A549 (cell line): Measurements from ENCODE around the gene C7. TPM values are rescaled to one million over a fixed set of nuclear protein-coding genes. Genes with fewer than 3 reads are reported as not detected.

Experiments used
- ATAC-seq, 2 experiments: fragments of 200-7000 bp in 1 of 2; fragments of >200 bp in 1 of 2; cut with Nextera tagmentation in 1 of 2; cut with Tn5 transposase in 1 of 2; 3 replicates each; pipeline versions ENCODE4 v1.8.0 to v1.9.1; 2018 to 2020; ENCODE audit warnings: mild to moderate bottlenecking in 1 of 2, moderate library complexity in 1 of 2
- CTCF ChIA-PET: fragments of 300-600 bp; sonication (Branson Sonifier 250); formaldehyde crosslinking; extraction: SDS; loops from one replicate; lab custom pipeline; 2021; ENCODE audit warnings: antibody characterized with exemption, inconsistent platforms; lab: Yijun Ruan, JAX
- POLR2A ChIA-PET: fragments of 350-600 bp; formaldehyde crosslinking; extraction: SDS; loops from one replicate; lab custom pipeline; 2021; ENCODE audit warnings: antibody characterized with exemption, inconsistent platforms; lab: Yijun Ruan, JAX
- DNase-seq, 2 experiments: peaks; one replicate each; pipeline versions ENCODE4 v3.0.0 to v3.0.0-alpha.2; 2011 to 2016; ENCODE audit warnings: low read depth in 1 of 2, low spot score in 1 of 2
- FAIRE-seq: peaks from 2 replicates; lab custom pipeline; 2011; peaks lifted over from hg19 to GRCh38; lab: Jason Lieb, UNC
- H3K27ac ChIP-seq, 2 experiments: fragments of >200 bp; sonication (Bioruptor Twin); formaldehyde crosslinking; 3 replicates each; pipeline ENCODE4 v1.5.1; 2016 to 2017
- H3K4me1 ChIP-seq: fragments of >200 bp; sonication (Bioruptor Twin); formaldehyde crosslinking; 3 replicates; pipeline ENCODE4 v1.6.1; 2016
- H3K4me2 ChIP-seq: fragments of >200 bp; sonication (Bioruptor Twin); formaldehyde crosslinking; 3 replicates; pipeline ENCODE4 v1.6.1; 2016
- H3K4me3 ChIP-seq: fragments of >200 bp; sonication (Bioruptor Twin); formaldehyde crosslinking; 3 replicates; pipeline ENCODE4 v1.5.1; 2016
- H3K9me3 ChIP-seq: fragments of >200 bp; sonication (Bioruptor Twin); formaldehyde crosslinking; 3 replicates; pipeline ENCODE4 v1.6.1; 2016
- CBX2 ChIP-seq: fragments of 200-600 bp; sonication (generic); IDR thresholded peaks from 2 replicates; pipeline ENCODE4 v1.6.1; 2016; ENCODE audit warnings: low read depth, mild to moderate bottlenecking, borderline replicate concordance
- CEBPB ChIP-seq, 2 experiments: fragments of >200 bp in 1 of 2; sonication (Bioruptor Twin) in 1 of 2; formaldehyde crosslinking in 1 of 2; IDR thresholded peaks; 2 replicates each; pipeline ENCODE4 v1.6.1; 2012 to 2016
- CHD4 ChIP-seq: fragments of 200-600 bp; sonication (generic); IDR thresholded peaks from 2 replicates; pipeline ENCODE4 v1.6.1; 2016; ENCODE audit warnings: antibody characterized with exemption, mild to moderate bottlenecking, borderline replicate concordance
- CTCF ChIP-seq: fragments of >200 bp; sonication (Bioruptor Twin); formaldehyde crosslinking; IDR thresholded peaks from 3 replicates; pipeline ENCODE4 v1.5.1; 2016
- EHF ChIP-seq: fragments of 250-450 bp; sonication (Bioruptor Pico); IDR thresholded peaks from 2 replicates; pipeline ENCODE4 v1.5.0; 2020; ENCODE audit warnings: mild to moderate bottlenecking
- EHMT2 ChIP-seq: fragments of 200-600 bp; sonication (generic); IDR thresholded peaks from 2 replicates; pipeline ENCODE4 v1.6.1; 2016; ENCODE audit warnings: antibody characterized with exemption, low read depth, mild to moderate bottlenecking, moderate library complexity
- GATA3 ChIP-seq: IDR thresholded peaks from 2 replicates; pipeline ENCODE4 v1.6.1; 2012; ENCODE audit warnings: borderline replicate concordance
- HDAC2 ChIP-seq: fragments of 200-600 bp; sonication (generic); IDR thresholded peaks from 2 replicates; pipeline ENCODE4 v1.6.1; 2016
- HOXA7 ChIP-seq: fragments of 250-450 bp; sonication (Bioruptor Pico); IDR thresholded peaks from 2 replicates; pipeline ENCODE4 v1.5.0; 2020; ENCODE audit warnings: mild to moderate bottlenecking, moderate library complexity
- JUN ChIP-seq, 2 experiments: fragments of >200 bp; sonication (Bioruptor Twin); formaldehyde crosslinking; IDR thresholded peaks; 2 replicates in 1 of 2; 3 replicates in 1 of 2; pipeline ENCODE4 v1.6.1; 2016 to 2017
- MYC ChIP-seq: IDR thresholded peaks from 2 replicates; pipeline ENCODE4 v1.6.1; 2012; ENCODE audit warnings: mild to moderate bottlenecking, inconsistent platforms, low read length, improper control_type of control experiment, borderline replicate concordance
- NFE2L2 ChIP-seq: fragments of 150-350 bp; conservative IDR thresholded peaks from 2 replicates; pipeline ENCODE4 v1.6.1; 2014; ENCODE audit warnings: low read length
- NPAS2 ChIP-seq: fragments of 250-450 bp; sonication (Bioruptor Pico); IDR thresholded peaks from 2 replicates; pipeline ENCODE4 v1.8.0; 2022; ENCODE audit warnings: mild to moderate bottlenecking, moderate library complexity, borderline replicate concordance
- NR3C1 ChIP-seq: fragments of >200 bp; sonication (Bioruptor Twin); formaldehyde crosslinking; IDR thresholded peaks from 3 replicates; pipeline ENCODE4 v1.6.1; 2017
- PBX3 ChIP-seq: IDR thresholded peaks from 2 replicates; pipeline ENCODE4 v1.6.1; 2012
- PHF8 ChIP-seq: fragments of 200-600 bp; sonication (generic); IDR thresholded peaks from 2 replicates; pipeline ENCODE4 v1.6.1; 2016; ENCODE audit warnings: low read depth, mild to moderate bottlenecking, antibody characterized with exemption, moderate library complexity, borderline replicate concordance
- POLR2A ChIP-seq: IDR thresholded peaks from 2 replicates; pipeline ENCODE4 v1.6.1; 2012; ENCODE audit warnings: mild to moderate bottlenecking, low read length
- POLR2AphosphoS2 ChIP-seq: conservative IDR thresholded peaks from 2 replicates; pipeline ENCODE4 v1.6.1; 2012; ENCODE audit warnings: low read length, improper control_type of control experiment, inconsistent platforms
- RAD21 ChIP-seq, 2 experiments: fragments of >200 bp in 1 of 2; sonication (Bioruptor Twin) in 1 of 2; formaldehyde crosslinking in 1 of 2; IDR thresholded peaks in 1 of 2; conservative IDR thresholded peaks in 1 of 2; 2 replicates in 1 of 2; 3 replicates in 1 of 2; pipeline ENCODE4 v1.6.1; 2012 to 2018; ENCODE audit warnings: inconsistent platforms in 1 of 2
- RCOR1 ChIP-seq: fragments of 150-350 bp; IDR thresholded peaks from 2 replicates; pipeline ENCODE4 v1.6.1; 2014; ENCODE audit warnings: antibody characterized with exemption, low read length, low read depth
- REST ChIP-seq: fragments of 200-600 bp; sonication (generic); IDR thresholded peaks from 2 replicates; pipeline ENCODE4 v1.6.1; 2016; ENCODE audit warnings: antibody characterized with exemption, mild to moderate bottlenecking, moderate library complexity
- RFX5 ChIP-seq: fragments of 450-650 bp; IDR thresholded peaks from 2 replicates; pipeline ENCODE4 v1.7.1; 2014; ENCODE audit warnings: antibody characterized with exemption, mild to moderate bottlenecking, moderate library complexity
- TFCP2L1 ChIP-seq: fragments of 250-450 bp; sonication (Bioruptor Pico); IDR thresholded peaks from 2 replicates; pipeline ENCODE4 v1.5.0; 2021; ENCODE audit warnings: mild to moderate bottlenecking
- ZFP36 ChIP-seq: fragments of 450-650 bp; IDR thresholded peaks from 2 replicates; pipeline ENCODE4 v1.6.1; 2014; ENCODE audit warnings: borderline replicate concordance; ENCODE audit not compliant: partially characterized antibody
- ZNF302 ChIP-seq: fragments of 250-450 bp; sonication (Bioruptor Pico); IDR thresholded peaks from 2 replicates; pipeline ENCODE4 v1.9.0; 2021; ENCODE audit warnings: inconsistent platforms, mild to moderate bottlenecking, moderate library complexity
- WGBS: methylation state at CpG from one replicate; pipeline ENCODE4 v1.1.6; 2017; ENCODE audit errors: missing lambda C conversion rate; 5-methylcytosine and 5-hydroxymethylcytosine counted together
- polyA plus RNA-seq, 4 experiments: library from polyadenylated mRNA; depleted of rRNA in 3 of 4; stranded (reverse); fragments of >200 nt; fragmentation: RNase III in 1 of 4; extraction: RNeasy Plus Mini Kit Qiagen cat#74134 plus additional on column Dnase treatment in 1 of 4; gene quantifications; 2 replicates in 3 of 4; 3 replicates in 1 of 4; pipeline ENCODE4 v1.2.3, GENCODE V29; 2011 to 2017
- TF ChIP-seq, protein P1 (sequence below): IDR thresholded peaks from 2 replicates; pipeline ENCODE4 v1.6.1; 2012
- TF ChIP-seq, protein P2 (sequence below): fragments of 450-650 bp; IDR thresholded peaks from 2 replicates; pipeline ENCODE4 v1.6.1; 2014; ENCODE audit warnings: antibody characterized with exemption
- TF ChIP-seq, protein P3 (sequence below): fragments of >200 bp; sonication (Bioruptor Twin); formaldehyde crosslinking; IDR thresholded peaks from 3 replicates; pipeline ENCODE4 v1.6.1; 2016

The C7 gene
- polyA plus RNA-seq, 2 of the 4 experiments (the other 2 are of a cell fraction) = not detected

DNA sequence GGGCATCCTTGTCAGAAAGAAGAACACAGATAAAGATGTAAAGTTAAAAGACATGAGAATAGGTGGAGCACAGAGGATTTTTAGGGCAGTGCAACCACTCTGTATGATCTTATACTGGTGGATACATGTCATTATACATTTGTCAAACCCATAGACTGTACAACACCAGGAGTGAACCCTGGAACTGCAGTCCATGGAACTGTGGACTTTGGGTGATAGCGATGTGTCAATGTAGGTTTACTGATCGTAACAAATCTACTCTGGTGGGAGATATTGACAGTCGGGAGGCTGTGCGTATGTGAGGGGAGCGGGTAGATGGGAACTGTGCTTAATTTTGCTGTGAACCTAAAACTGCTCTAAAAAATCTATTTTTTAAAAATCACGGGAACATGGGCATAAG, 101.3 kb downstream of the C7 start:
- no peak for DNase-seq
- no peaks in the 10 kb centered on the region for H3K9me3 ChIP-seq
- H3K4me3 ChIP-seq = no peak overlapping the region
- FAIRE-seq = no peak
- H3K4me2 ChIP-seq = no peak overlapping the region
- H3K27ac ChIP-seq = no peak overlapping the region
- ChIA-PET CTCF (no interaction called here), POLR2A (no interaction called here)
- ATAC-seq = no peak
- no peaks in the 10 kb centered on the region for H3K4me1 ChIP-seq
- 76% methylated on average over 6 of the region's 6 CpGs for WGBS
- TF ChIP-seq, protein P1, sequence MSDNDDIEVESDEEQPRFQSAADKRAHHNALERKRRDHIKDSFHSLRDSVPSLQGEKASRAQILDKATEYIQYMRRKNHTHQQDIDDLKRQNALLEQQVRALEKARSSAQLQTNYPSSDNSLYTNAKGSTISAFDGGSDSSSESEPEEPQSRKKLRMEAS = no peak
- TF ChIP-seq CHD4 (no peak), GATA3 (no peak), CBX2 (no peak), RAD21 (conservative IDR thresholded peaks at IDR 0.05 in 1 of 2, IDR thresholded peaks at IDR 0.05 in 1 of 2) (no peak), NPAS2 (CRISPR knock-in tag) (no peak), POLR2A (no peak), TFCP2L1 (CRISPR knock-in tag) (no peak), ZFP36 (no peak), JUN (IDR thresholded peaks at IDR 0.05) (no peak), HDAC2 (no peak), POLR2AphosphoS2 (no peak), ZNF302 (CRISPR knock-in tag) (no peak)
- TF ChIP-seq, protein P2, sequence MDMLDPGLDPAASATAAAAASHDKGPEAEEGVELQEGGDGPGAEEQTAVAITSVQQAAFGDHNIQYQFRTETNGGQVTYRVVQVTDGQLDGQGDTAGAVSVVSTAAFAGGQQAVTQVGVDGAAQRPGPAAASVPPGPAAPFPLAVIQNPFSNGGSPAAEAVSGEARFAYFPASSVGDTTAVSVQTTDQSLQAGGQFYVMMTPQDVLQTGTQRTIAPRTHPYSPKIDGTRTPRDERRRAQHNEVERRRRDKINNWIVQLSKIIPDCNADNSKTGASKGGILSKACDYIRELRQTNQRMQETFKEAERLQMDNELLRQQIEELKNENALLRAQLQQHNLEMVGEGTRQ = no peak

DNA sequence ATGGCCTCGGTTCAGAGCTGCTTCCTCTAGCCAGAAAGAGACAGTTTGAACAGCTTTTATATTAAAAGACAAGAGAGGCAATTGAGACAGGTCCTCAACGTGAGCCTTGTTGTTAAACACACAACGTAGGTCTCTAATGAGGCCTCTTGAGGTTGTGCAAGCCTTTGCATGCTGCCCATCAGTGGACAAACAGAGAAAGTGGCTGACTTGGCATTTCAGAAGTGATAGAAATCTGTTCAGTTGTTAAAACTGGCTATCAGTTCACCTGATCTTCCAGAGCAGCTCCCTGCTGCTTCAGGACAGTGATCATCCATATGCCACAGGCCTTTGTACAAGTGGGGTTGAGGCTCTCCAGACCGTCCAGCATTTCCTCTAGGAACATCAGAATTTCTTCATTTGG, 103.0 kb downstream of the C7 start:
- no peak overlapping the region for H3K4me2 ChIP-seq
- no peak overlapping the region for H3K4me3 ChIP-seq
- DNase-seq (no peak), ATAC-seq (no peak), FAIRE-seq (no peak)
- WGBS = 7% methylated on average over 4 of the region's 4 CpGs
- H3K27ac ChIP-seq = no peak overlapping the region
- no peaks in the 10 kb centered on the region for H3K9me3 ChIP-seq
- no peak for TF ChIP-seq ZNF302 (CRISPR knock-in tag)
- no peak for TF ChIP-seq CEBPB (IDR thresholded peaks at IDR 0.05)
- no peak for TF ChIP-seq ZFP36
- no peak for TF ChIP-seq NR3C1
- TF ChIP-seq NFE2L2 = no peak
- no peak for TF ChIP-seq RAD21 (conservative IDR thresholded peaks at IDR 0.05 in 1 of 2, IDR thresholded peaks at IDR 0.05 in 1 of 2)
- no peak for TF ChIP-seq CTCF
- TF ChIP-seq PHF8 = no peak
- no peak for TF ChIP-seq RCOR1
- TF ChIP-seq HOXA7 = no peak
- TF ChIP-seq EHF = no peak
- TF ChIP-seq EHMT2 = no peak
- no peak for TF ChIP-seq NPAS2 (CRISPR knock-in tag)
- TF ChIP-seq, protein P1 = no peak
- TF ChIP-seq, protein P3, sequence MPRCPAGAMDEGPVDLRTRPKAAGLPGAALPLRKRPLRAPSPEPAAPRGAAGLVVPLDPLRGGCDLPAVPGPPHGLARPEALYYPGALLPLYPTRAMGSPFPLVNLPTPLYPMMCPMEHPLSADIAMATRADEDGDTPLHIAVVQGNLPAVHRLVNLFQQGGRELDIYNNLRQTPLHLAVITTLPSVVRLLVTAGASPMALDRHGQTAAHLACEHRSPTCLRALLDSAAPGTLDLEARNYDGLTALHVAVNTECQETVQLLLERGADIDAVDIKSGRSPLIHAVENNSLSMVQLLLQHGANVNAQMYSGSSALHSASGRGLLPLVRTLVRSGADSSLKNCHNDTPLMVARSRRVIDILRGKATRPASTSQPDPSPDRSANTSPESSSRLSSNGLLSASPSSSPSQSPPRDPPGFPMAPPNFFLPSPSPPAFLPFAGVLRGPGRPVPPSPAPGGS = no peak
- no peak for TF ChIP-seq POLR2AphosphoS2
- TF ChIP-seq REST = no peak
- no peak for TF ChIP-seq MYC
- TF ChIP-seq RFX5 = no peak
- no peak for TF ChIP-seq PBX3
- ChIA-PET CTCF (no interaction called here), POLR2A (no interaction called here)
- no peaks in the 10 kb centered on the region for H3K4me1 ChIP-seq
